Testis (tissue), 3 donors: ENCODE measurements around the gene MMP11. TPM values are rescaled to one million over a fixed set of nuclear protein-coding genes. Genes with fewer than 3 reads are reported as not detected.

ENCODE experiments used
- DNase-seq: peaks from one replicate; pipeline ENCODE4 v3.0.0-alpha.2; 2019
- H3K27ac ChIP-seq, 2 donors: fragments of 200-600 bp; sonication (generic); one replicate each; pipeline ENCODE4 v1.5.1; 2019
- H3K27me3 ChIP-seq: fragments of 200-600 bp; sonication (generic); one replicate; pipeline ENCODE4 v1.5.1; 2019
- H3K36me3 ChIP-seq: fragments of 200-600 bp; sonication (generic); one replicate; pipeline ENCODE4 v1.5.1; 2017; ENCODE audit warnings: low read depth; ENCODE audit errors: missing control alignments
- H3K4me1 ChIP-seq: fragments of 200-600 bp; sonication (generic); one replicate; pipeline ENCODE4 v1.5.1; 2019
- H3K4me3 ChIP-seq, 2 donors: fragments of 200-600 bp; sonication (generic); one replicate each; pipeline ENCODE4 v1.5.1; 2017 to 2019
- H3K9me3 ChIP-seq: fragments of 200-600 bp; sonication (generic); one replicate; pipeline ENCODE4 v1.5.1; 2017
- POLR2A ChIP-seq: fragments of 450-650 bp; IDR thresholded peaks from one replicate; pipeline ENCODE4 v1.6.1; 2017; ENCODE audit warnings: antibody characterized with exemption, mild to moderate bottlenecking, moderate library complexity
- WGBS, 2 donors: methylation state at CpG; one replicate each; pipeline ENCODE4 v1.1.5; 2018; 5-methylcytosine and 5-hydroxymethylcytosine counted together
- intact Hi-C: fragments of 100-400 bp; cut with DNase I; formaldehyde crosslinking; loops from one replicate; pipeline ENCODE4 v1.15.1; 2023; ENCODE audit warnings: low total_unique reads
- polyA plus RNA-seq: library from polyadenylated mRNA; stranded (reverse); fragments of 350-450 nt; fragmentation: Illumina TruSeq; extraction: RNeasy Lipid Tissue Mini Kit (QIAGEN cat#74804); gene quantifications from one replicate; pipeline ENCODE4 v1.2.3, GENCODE V29; 2014; ENCODE audit warnings: low read depth, low replicate concordance; ENCODE audit not compliant: insufficient read depth
- total RNA-seq, 2 donors: library from RNA; depleted of rRNA; stranded (reverse); fragments of >200 nt; gene quantifications; one replicate each; pipeline ENCODE4 v1.2.3, GENCODE V29; 2016
- TF ChIP-seq, protein P1 (sequence below), 3 experiments: fragments of 450-650 bp in 2 of 3; fragments of 200-600 bp in 1 of 3; sonication (generic) in 1 of 3; IDR thresholded peaks; one replicate each; pipeline ENCODE4 v1.5.1; 2016 to 2019; ENCODE audit warnings: antibody characterized with exemption in 3 of 3, mild to moderate bottlenecking in 2 of 3, moderate library complexity in 1 of 3

MMP11 gene
- total and polyA plus RNA-seq, 3 donors from 2014 or later, result 13.6 to 36.1 (median 32.4) TPM

DNA sequence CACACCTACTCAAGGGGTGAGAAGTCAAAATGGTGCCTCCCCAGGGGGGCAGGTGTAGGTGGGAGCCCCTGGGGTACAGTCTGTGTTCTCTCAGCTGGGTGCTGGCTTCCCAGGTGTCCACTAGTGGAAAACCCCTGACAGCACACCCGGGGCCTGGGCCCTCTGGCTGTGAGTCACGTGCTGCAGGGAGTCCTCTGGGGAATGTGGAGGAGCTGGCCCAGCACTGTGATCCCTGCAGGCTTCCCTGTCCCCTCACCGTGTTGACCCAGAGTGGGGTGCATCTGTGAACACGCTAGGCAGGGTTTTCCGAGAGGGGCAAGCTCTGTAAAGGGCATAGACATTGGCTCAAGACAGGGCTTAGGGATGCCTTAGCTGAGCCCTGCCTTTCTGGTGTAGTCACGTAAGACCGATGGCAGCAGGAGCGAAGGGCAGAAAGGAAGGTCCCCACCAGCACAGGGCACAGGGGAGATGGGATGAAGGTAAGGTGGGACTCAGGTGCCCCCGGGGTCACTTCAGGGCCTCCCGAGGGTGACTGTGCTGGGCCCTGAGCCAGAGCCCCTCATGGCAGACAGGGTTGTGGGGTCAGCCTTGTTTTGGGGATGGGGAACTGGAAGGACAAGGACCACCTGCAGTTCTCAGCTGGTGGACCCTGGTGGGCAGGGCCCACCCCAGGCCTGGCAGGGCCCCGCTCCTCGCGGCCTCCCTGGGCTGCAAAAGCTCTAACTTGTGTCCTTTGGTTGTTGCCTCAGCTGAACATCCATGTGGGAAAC, 52.0 kb downstream of the MMP11 start:
- H3K4me1 ChIP-seq, result peaks cover 32% of the 10 kb centered on the region
- TF ChIP-seq, protein P1, sequence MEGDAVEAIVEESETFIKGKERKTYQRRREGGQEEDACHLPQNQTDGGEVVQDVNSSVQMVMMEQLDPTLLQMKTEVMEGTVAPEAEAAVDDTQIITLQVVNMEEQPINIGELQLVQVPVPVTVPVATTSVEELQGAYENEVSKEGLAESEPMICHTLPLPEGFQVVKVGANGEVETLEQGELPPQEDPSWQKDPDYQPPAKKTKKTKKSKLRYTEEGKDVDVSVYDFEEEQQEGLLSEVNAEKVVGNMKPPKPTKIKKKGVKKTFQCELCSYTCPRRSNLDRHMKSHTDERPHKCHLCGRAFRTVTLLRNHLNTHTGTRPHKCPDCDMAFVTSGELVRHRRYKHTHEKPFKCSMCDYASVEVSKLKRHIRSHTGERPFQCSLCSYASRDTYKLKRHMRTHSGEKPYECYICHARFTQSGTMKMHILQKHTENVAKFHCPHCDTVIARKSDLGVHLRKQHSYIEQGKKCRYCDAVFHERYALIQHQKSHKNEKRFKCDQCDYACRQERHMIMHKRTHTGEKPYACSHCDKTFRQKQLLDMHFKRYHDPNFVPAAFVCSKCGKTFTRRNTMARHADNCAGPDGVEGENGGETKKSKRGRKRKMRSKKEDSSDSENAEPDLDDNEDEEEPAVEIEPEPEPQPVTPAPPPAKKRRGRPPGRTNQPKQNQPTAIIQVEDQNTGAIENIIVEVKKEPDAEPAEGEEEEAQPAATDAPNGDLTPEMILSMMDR (IDR thresholded peaks at IDR 0.05), result no peak
- no peak for TF ChIP-seq POLR2A
- H3K9me3 ChIP-seq, result no peaks in the 10 kb centered on the region
- H3K27me3 ChIP-seq, result no peaks in the 10 kb centered on the region
- no peak for DNase-seq
- intact Hi-C loops, result no loop called here
- peak overlapping the region; percentile 63 for H3K27ac ChIP-seq
- no peaks in the 10 kb centered on the region for H3K36me3 ChIP-seq
- no peak overlapping the region for H3K4me3 ChIP-seq
- 75 to 85% methylated on average over 8 to 13 of the region's 13 CpGs for WGBS, 2 donors

DNA sequence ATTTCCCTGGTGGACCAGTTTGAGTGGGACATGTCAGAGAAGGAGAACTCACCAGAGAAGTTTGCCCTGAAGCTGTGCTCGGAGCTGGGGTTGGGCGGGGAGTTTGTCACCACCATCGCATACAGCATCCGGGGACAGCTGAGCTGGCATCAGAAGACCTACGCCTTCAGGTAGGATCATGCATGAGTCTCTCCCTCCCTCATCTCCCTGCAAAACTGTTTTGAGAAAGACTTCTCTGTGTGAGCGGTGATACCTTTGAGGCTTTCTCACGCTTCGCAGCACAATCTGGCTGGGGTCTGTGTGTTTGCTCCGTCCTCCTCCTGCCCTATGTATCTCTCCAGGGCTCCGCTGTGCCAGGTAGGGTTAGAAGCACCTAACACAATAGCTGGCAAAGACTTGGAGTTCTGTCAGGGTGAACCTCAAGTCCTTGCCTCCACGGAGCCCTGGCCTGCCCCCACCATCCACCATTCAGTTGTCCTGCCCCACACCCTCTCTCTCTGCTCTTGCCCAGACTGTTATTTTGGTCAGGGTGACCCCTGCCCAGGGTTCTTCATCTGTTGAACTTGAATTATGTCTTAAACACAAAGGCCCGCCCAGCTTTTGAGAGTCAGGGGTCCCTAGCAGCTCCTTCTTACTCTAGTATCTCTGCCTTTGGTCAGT, 52.7 kb downstream of the MMP11 start:
- TF ChIP-seq, protein P1 (IDR thresholded peaks at IDR 0.05), result no peak
- no peak for TF ChIP-seq POLR2A
- intact Hi-C loops, result no loop called here
- DNase-seq, result no peak
- peak overlapping the region in 1 of 2 donors; percentile 63 for H3K27ac ChIP-seq
- H3K36me3 ChIP-seq, result no peaks in the 10 kb centered on the region
- H3K4me1 ChIP-seq, result peaks cover 32% of the 10 kb centered on the region
- H3K4me3 ChIP-seq, result no peak overlapping the region
- no peaks in the 10 kb centered on the region for H3K9me3 ChIP-seq
- WGBS, 2 donors, result 90 to 92% methylated on average over 12 of the region's 12 CpGs
- H3K27me3 ChIP-seq, result no peaks in the 10 kb centered on the region

DNA sequence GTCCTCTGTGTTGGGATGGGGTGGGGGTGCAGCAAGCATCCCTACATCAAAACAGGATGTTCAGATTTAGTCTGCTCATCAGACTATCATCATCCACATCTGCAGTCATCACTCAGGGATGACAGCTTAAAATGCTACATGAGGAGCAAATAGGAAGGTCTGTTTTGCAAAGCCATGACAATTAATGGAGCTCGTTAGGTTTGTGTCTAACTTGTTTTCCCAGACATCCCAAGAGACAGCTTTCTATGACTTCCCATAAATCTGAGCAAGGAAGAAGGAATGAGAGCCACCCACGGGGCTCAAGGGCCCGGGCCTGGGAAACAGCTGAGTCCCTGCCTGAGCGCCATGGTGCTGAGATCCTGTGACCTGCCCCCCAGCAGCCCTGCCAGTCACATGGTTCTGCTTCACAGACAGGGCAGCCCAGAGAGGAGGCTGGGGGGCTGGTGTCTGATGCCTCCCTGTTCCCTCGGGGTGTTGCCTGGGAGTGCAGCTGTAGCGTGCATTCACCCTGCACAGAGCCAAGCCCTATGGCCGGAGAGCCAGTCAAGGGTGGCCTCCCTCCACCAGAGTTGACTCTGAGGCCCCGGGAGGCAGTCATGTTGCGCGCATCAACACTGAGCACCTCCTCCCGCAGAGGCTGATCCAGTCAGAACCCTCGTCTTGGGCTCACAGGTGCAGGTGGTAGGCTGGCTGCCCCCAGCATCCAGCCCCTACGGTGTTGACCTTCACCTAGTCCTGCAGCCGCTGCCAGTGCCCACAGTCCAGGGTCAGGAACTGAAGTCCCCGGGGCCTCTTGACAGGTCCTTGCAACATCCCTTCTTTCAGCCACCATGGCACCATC, 54.1 kb downstream of the MMP11 start:
- Histone ChIP-seq H3K4me3 (no peak overlapping the region), H3K9me3 (no peaks in the 10 kb centered on the region), H3K4me1 (peaks cover 32% of the 10 kb centered on the region), H3K27me3 (no peaks in the 10 kb centered on the region), H3K36me3 (no peaks in the 10 kb centered on the region), H3K27ac (no peak overlapping the region)
- TF ChIP-seq, protein P1 (IDR thresholded peaks at IDR 0.05), result no peak
- no peak for TF ChIP-seq POLR2A
- DNase-seq, result no peak
- intact Hi-C loops, result no loop called here
- 70 to 83% methylated on average over 15 of the region's 15 CpGs for WGBS, 2 donors

DNA sequence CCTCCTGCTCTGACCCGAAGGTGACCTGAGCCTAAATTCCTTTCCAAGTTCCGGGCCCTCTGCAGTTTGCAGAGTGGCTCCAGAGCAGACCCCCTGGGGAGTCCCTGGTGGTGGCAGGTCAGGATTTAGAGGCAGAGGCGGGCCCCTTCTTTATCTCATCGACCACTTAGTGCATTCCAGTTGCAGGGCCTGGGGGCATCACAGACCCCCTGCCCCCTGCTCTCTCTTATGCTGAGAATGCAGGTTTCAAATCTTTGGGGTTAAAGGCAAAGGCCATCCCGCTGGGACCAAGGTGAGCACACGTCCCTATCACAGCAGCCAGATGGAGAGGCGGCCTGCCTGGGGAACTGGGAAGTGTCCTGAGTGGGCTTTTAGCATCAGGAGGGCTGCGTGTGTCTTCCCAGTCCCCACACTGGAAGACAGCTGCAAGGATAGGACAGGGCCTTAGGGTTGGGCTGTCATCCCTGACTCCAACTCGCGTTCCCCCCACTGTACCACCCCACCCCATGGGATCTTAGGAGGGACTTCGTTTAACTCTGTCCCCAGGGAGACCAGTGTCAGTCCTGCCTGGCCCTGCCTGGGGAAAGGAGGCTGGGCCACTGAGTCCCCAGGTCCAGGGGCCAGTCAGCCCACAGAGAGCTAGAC, 54.8 kb downstream of the MMP11 start:
- H3K27me3 ChIP-seq, result no peaks in the 10 kb centered on the region
- peaks cover 26% of the 10 kb centered on the region for H3K4me1 ChIP-seq
- no peak for TF ChIP-seq POLR2A
- TF ChIP-seq, protein P1 (IDR thresholded peaks at IDR 0.05), result no peak
- H3K27ac ChIP-seq, result no peak overlapping the region
- DNase-seq, result no peak
- H3K4me3 ChIP-seq, result no peak overlapping the region
- H3K36me3 ChIP-seq, result no peaks in the 10 kb centered on the region
- 81 to 91% methylated on average over 7 to 11 of the region's 11 CpGs for WGBS, 2 donors
- no peaks in the 10 kb centered on the region for H3K9me3 ChIP-seq
- intact Hi-C loops, result no loop called here
